ENCODE results near the gene CARD8. TPM values are rescaled to one million over a fixed set of nuclear protein-coding genes. Genes with fewer than 3 reads are reported as not detected.
"Not testable (repeated sequence)": the region's sequence is repeated elsewhere in the genome, so short reads cannot be mapped to it uniquely, and the experiment has no call there.

The CARD8 gene
- total RNA-seq, 6 donors from 2014 or later: 35.1 to 138 (median 77.8) TPM

DNA sequence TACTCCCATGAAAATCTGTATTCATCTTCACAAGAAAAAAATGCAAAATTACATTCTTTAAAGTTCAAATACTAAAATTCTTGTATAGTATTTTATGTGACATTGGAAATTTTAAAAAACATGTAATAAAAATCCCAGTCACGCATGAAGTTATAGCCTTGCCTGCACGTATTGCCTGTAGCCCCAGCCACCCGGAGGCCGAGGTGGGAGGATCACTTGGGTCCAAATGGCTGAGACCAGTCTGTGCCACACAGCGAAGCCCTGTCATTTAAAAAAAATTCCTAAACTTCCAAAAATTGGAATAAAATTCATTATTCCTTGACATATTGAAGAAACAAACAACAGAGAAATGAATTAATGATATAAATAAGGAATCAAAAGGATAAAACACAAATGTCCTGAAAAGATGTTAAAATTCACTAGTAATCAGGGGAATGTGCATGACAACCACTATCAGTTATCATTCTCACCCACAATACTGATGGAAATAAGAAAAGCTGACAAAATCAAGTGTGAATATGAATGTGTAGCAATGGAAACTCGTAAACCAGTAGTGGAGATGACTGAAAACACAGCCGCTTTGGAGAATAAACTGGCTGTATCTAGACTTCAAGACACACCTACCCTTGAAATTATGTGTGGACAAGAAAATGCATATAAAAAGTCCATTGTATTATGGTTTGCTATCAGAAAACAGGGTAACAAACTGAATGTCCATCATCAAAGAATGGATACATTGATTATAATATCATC lies 7.5 kb downstream of the CARD8 start:
- Histone ChIP-seq H3K4me1 (peaks cover 31 to 51% (median 36%) of the 10 kb centered on the region in 4 donors), H3K36me3 (peaks cover 0 to 15% (median 1%) of the 10 kb centered on the region in 4 donors), H3K4me3 (peak overlapping the region; percentile 7 to 54 (median 39)), H3K27me3 (no peaks in the 10 kb centered on the region), H3K9me3 (no peaks in the 10 kb centered on the region), H3K27ac (peak overlapping the region; percentile 74 to 90 (median 86))
- DNase-seq: no peak
- ATAC-seq (ENCODE audit: low FRiP score in 2 of 2): no peak
- TF ChIP-seq EP300 (IDR thresholded peaks at IDR 0.05) (no peak), POLR2A (IDR thresholded peaks at IDR 0.05) (no peak), POLR2AphosphoS5 (IDR thresholded peaks at IDR 0.05) (no peak)
- TF ChIP-seq, protein P1, sequence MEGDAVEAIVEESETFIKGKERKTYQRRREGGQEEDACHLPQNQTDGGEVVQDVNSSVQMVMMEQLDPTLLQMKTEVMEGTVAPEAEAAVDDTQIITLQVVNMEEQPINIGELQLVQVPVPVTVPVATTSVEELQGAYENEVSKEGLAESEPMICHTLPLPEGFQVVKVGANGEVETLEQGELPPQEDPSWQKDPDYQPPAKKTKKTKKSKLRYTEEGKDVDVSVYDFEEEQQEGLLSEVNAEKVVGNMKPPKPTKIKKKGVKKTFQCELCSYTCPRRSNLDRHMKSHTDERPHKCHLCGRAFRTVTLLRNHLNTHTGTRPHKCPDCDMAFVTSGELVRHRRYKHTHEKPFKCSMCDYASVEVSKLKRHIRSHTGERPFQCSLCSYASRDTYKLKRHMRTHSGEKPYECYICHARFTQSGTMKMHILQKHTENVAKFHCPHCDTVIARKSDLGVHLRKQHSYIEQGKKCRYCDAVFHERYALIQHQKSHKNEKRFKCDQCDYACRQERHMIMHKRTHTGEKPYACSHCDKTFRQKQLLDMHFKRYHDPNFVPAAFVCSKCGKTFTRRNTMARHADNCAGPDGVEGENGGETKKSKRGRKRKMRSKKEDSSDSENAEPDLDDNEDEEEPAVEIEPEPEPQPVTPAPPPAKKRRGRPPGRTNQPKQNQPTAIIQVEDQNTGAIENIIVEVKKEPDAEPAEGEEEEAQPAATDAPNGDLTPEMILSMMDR (IDR thresholded peaks at IDR 0.05): no peak
- 81 to 83% methylated on average over 7 of the region's 7 CpGs for WGBS, 2 donors

DNA sequence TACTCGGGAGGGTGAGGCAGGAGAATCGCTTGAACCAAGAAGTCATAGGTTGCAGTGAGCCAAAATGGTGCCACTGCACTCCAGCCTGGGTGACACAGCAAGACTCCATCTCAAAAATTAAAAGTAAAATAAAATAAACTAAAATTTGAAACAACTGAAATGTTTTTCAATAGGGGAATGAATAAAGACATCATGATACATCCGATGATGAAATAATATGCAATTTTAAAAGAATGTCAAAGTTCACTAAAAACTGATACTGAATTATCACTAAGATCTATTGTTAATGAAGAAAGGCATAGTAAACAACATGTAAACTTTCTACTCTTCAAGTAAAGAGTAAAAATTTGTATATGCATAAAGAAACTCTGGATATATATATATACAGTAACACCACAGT lies 8.5 kb downstream of the CARD8 start:
- TF ChIP-seq, protein P1 (IDR thresholded peaks at IDR 0.05): no peak
- no peak for TF ChIP-seq POLR2AphosphoS5 (IDR thresholded peaks at IDR 0.05)
- TF ChIP-seq EP300 (IDR thresholded peaks at IDR 0.05): no peak
- TF ChIP-seq POLR2A (IDR thresholded peaks at IDR 0.05): no peak
- 97 to 98% methylated on average over 3 of the region's 3 CpGs for WGBS, 2 donors
- Histone ChIP-seq H3K27ac (peak overlapping the region in 1 of 4 donors; percentile 44), H3K9me3 (no peaks in the 10 kb centered on the region), H3K4me3 (no peak overlapping the region), H3K36me3 (peaks cover 0 to 21% (median 1%) of the 10 kb centered on the region in 4 donors), H3K27me3 (no peaks in the 10 kb centered on the region), H3K4me1 (peaks cover 28 to 41% (median 35%) of the 10 kb centered on the region in 4 donors)
- ATAC-seq (ENCODE audit: low FRiP score in 2 of 2): no peak
- no peak for DNase-seq

DNA sequence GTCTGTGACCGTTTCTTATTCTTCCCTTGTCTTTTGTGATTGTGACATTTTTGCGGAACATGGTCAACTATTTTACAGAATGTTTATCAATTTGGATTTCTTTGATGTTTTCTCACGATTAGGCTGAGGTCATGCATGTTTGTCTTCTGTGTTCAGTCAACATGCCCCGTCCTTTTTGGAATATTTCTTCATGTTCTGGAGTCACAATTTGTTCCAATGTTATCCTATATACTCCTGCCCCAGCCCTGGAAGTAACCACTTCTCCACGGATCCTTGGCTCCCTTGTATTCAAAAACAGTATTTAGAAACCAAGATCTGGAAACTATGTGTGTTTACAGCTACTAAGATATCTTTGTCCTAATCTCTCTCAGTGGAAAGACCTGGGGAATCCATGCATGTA lies 9.6 kb downstream of the CARD8 start:
- Histone ChIP-seq H3K4me3 (no peak overlapping the region), H3K36me3 (peaks cover 0 to 25% (median 1%) of the 10 kb centered on the region in 4 donors), H3K27ac (peak overlapping the region in 2 of 4 donors; percentile 32 to 44), H3K27me3 (no peaks in the 10 kb centered on the region), H3K4me1 (peaks cover 18 to 33% (median 28%) of the 10 kb centered on the region in 4 donors), H3K9me3 (no peaks in the 10 kb centered on the region)
- 60 to 61% methylated on average over 5 of the region's 5 CpGs for WGBS, 2 donors
- ATAC-seq (ENCODE audit: low FRiP score in 2 of 2) (no peak), DNase-seq (no peak)
- TF ChIP-seq, protein P1 (IDR thresholded peaks at IDR 0.05): no peak
- TF ChIP-seq EP300 (IDR thresholded peaks at IDR 0.05) (no peak), POLR2A (IDR thresholded peaks at IDR 0.05) (no peak), POLR2AphosphoS5 (IDR thresholded peaks at IDR 0.05) (no peak)

DNA sequence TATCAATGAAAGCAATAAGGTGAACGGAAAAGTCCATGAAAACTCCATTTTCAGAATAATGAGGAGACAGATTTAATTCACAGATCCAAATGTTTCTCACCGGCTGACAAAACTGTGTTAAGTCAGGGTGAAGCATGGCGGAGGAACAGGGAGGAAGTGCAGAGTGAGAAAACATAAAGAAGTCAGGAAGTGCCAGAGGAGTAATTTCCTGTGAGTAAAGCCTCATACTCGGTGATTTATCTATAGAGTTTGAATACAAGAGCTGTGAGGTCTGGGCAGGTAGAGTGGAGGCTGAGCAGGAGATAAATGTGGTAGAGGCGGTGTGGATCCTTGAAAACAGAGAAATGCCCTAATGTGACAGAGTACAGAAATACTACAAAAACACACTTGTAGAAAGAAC lies 11.4 kb downstream of the CARD8 start:
- no peaks in the 10 kb centered on the region for H3K27me3 ChIP-seq
- TF ChIP-seq EP300 (IDR thresholded peaks at IDR 0.05) (no peak), POLR2A (IDR thresholded peaks at IDR 0.05) (no peak), POLR2AphosphoS5 (IDR thresholded peaks at IDR 0.05) (no peak)
- TF ChIP-seq, protein P1 (IDR thresholded peaks at IDR 0.05): no peak
- no peak for ATAC-seq (ENCODE audit: low FRiP score in 2 of 2)
- DNase-seq: peak in 1 of 2 donors; percentile 26
- no peak overlapping the region for H3K4me3 ChIP-seq
- peaks cover 10 to 29% (median 17%) of the 10 kb centered on the region in 4 donors for H3K4me1 ChIP-seq
- H3K27ac ChIP-seq: peak overlapping the region; percentile 33 to 66 (median 52)
- H3K36me3 ChIP-seq: peaks cover 8 to 39% (median 15%) of the 10 kb centered on the region in 4 donors
- 45 to 46% methylated on average over 5 of the region's 5 CpGs for WGBS, 2 donors
- H3K9me3 ChIP-seq: no peaks in the 10 kb centered on the region

DNA sequence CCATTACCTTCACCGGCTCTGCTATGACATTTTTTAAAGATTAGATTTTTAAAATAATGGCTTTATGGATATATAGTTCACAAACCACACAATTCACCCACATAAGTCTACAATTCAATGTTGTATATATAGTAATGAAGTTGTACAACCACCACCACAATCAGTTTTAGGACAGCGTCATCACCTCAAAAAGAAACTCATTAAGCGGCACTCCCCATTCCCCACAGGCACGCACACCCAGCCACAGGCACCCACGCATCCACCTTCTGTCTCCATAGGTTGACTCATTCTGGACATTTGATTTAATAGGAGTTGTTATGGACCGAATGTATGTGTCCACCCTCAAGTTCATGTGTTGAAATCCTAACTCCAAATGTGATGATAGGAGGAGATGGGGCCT lies 13.9 kb downstream of the CARD8 start:
- H3K4me1 ChIP-seq: peaks cover 4 to 15% (median 11%) of the 10 kb centered on the region in 4 donors
- not testable (repeated sequence) for ATAC-seq (ENCODE audit: low FRiP score in 2 of 2); H3K27me3 ChIP-seq; H3K9me3 ChIP-seq; H3K4me3 ChIP-seq; H3K27ac ChIP-seq; DNase-seq
- H3K36me3 ChIP-seq: peaks cover 12 to 53% (median 32%) of the 10 kb centered on the region in 4 donors
- 90 to 96% methylated on average over 6 of the region's 6 CpGs for WGBS, 2 donors

Measured in upper lobe of left lung (tissue), 6 donors.